ENCODE results near the gene PEG3.
"Not testable (repeated sequence)": the region's sequence is repeated elsewhere in the genome, so short reads cannot be mapped to it uniquely, and the experiment has no call there.

PEG3 gene

GRCh38 chr19:56840451-56841192 lies at the start of gene PEG3, which contains the start of gene ZIM2:
Gene PEG3, minus strand, starts transcription at chr19:56840726. Its CDS starts 16,071 bp downstream, at chr19:56824655.
Gene ZIM2, minus strand, starts transcription at chr19:56840726. Its CDS starts 16,449 bp downstream, at chr19:56824277.
- DNase-seq = no peak

GRCh38 chr19:56885173-56885985 lies 44.9 kb upstream of the PEG3 start:
- no peak for DNase-seq

GRCh38 chr19:56884441-56884840 lies 43.9 kb upstream of the PEG3 start:
- no peak for DNase-seq

GRCh38 chr19:56880592-56881190 lies 40.2 kb upstream of the PEG3 start:
- no peak for DNase-seq

GRCh38 chr19:56877069-56877715 lies 36.7 kb upstream of the PEG3 start:
- DNase-seq = no peak

- DNase-seq = no peak
Measured at GRCh38 chr19:56875717-56876116, 35.2 kb upstream of the PEG3 start.

GRCh38 chr19:56874530-56874929 lies 34.0 kb upstream of the PEG3 start:
- no peak for DNase-seq

GRCh38 chr19:56873493-56873892 lies 33.0 kb upstream of the PEG3 start:
- DNase-seq = no peak

- no peak for DNase-seq
Measured at GRCh38 chr19:56869886-56870285, 29.4 kb upstream of the PEG3 start.

GRCh38 chr19:56868446-56868845 lies 27.9 kb upstream of the PEG3 start:
- DNase-seq = no peak

- no peak for DNase-seq
Measured at GRCh38 chr19:56866538-56866937, 26.0 kb upstream of the PEG3 start.

GRCh38 chr19:56864443-56865125 lies 24.1 kb upstream of the PEG3 start:
- no peak for DNase-seq

- no peak for DNase-seq
Measured at GRCh38 chr19:56862741-56863140, 22.2 kb upstream of the PEG3 start.

GRCh38 chr19:56860409-56860808 lies 19.9 kb upstream of the PEG3 start:
- DNase-seq = not testable (repeated sequence)

- DNase-seq = no peak
Measured at GRCh38 chr19:56858026-56858425, 17.5 kb upstream of the PEG3 start.

- no peak for DNase-seq
Measured at GRCh38 chr19:56856822-56857221, 16.3 kb upstream of the PEG3 start.

- not testable (repeated sequence) for DNase-seq
Measured at GRCh38 chr19:56852361-56852760, 11.8 kb upstream of the PEG3 start.

GRCh38 chr19:56848166-56848565 lies 7.6 kb upstream of the PEG3 start:
- no peak for DNase-seq

- no peak for DNase-seq
Measured at GRCh38 chr19:56842412-56842811, 1.9 kb upstream of the PEG3 start.

- DNase-seq = no peak
Measured at GRCh38 chr19:56841193-56841543, 642 bp upstream of the PEG3 start.

- DNase-seq = peak; percentile 56 to 84
Measured at GRCh38 chr19:56839652-56840450, 675 bp downstream of the PEG3 start.
